OCI-LY1 (cell line): ENCODE results near the gene CD74.

Experiments used
- CTCF ChIP-seq: fragments of 200-600 bp; sonication (generic), shearing (Covaris generic); IDR thresholded peaks from 2 replicates; pipeline ENCODE4 v1.5.1; 2017; ENCODE audit warnings: mild to moderate bottlenecking, antibody characterized with exemption, low read length, moderate library complexity, mixed read lengths
- EZH2 ChIP-seq: fragments of 200-600 bp; sonication (generic), shearing (Covaris generic); IDR thresholded peaks from 2 replicates; pipeline ENCODE4 v1.8.0; 2017; ENCODE audit warnings: borderline replicate concordance, mixed run types, mild to moderate bottlenecking, antibody characterized with exemption, low read length, moderate library complexity, mixed read lengths

- TF ChIP-seq CTCF: no peak
- no peak for TF ChIP-seq EZH2
Measured at GRCh38 chr5:150408231-150408943, 4.3 kb downstream of the CD74 start.
